HG03432 (cell line): Measurements from ENCODE around the gene ATP6V1C2.

Experiments
- ATAC-seq: cut with Tn5 transposase; IDR thresholded peaks from one replicate; pipeline ENCODE4 v1.9.1; 2021; ENCODE audit warnings: mild to moderate bottlenecking, moderate library complexity; ENCODE audit not compliant: unreplicated experiment

ATP6V1C2 gene

GRCh38 chr2:10832203-10832936 is 110.9 kb downstream of the ATP6V1C2 start:
- peak; percentile 82 for ATAC-seq

GRCh38 chr2:10833021-10833420 is 111.6 kb downstream of the ATP6V1C2 start:
- ATAC-seq: no peak

GRCh38 chr2:10834068-10834655 is 112.7 kb downstream of the ATP6V1C2 start:
- ATAC-seq: no peak
